NCI-H2107 treated with DMSO at 0.1 percent for 48 hours (cell line): Measurements from ENCODE around the gene PSTPIP1.
A peak's percentile ranks its signal among the peaks of the same experiment; 100 is the strongest.

Experiments
- DNase-seq: peaks from one replicate; lab custom pipeline; 2025; ENCODE audit not compliant: unreplicated experiment; lab: John Stamatoyannopoulos, UW

Gene PSTPIP1

GRCh38 chr15:77029166-77030047 lies 34.5 kb downstream of the PSTPIP1 start:
- no peak for DNase-seq

DNA sequence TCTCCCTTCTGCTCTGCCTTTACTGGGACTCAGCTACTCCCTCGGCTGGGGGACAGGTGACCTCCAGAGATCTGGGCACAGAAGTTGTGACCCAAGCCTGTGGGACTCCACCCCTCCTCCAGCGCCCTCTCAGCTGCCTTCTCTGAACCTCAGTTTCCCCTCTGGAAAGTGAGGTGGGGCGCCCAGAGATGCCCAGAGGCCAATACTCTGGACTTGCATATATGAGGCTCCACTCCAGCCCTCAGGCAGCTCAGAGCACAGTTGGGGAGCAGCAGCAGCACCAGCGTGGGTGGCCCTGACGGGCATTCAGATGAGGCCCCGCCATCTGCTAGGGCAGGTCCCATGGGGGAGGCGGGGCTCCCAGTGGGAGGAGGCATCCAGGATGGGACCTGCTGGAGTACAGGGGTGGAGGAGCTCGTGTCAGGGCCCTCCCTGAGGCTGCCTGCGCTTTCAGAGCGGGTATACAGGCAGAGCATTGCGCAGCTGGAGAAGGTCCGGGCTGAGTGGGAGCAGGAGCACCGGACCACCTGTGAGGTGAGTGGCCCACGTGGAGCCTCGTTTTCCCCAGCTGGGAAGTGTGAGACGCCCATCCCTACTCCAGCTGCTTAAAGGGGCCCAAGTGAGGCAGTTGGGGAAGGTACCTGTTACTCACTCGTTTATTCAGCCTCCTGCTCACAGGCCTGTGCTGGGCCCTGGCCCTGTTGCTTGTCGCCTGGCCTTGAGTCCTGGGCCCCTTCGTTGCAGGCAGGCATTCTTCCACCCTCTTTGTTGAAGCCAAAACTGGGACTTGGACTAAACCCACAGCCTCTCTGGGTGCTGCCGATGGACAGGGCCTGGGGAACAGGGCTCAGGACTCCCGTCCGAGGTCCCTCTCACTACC lies 35.4 kb downstream of the PSTPIP1 start:
- DNase-seq: no peak

DNA sequence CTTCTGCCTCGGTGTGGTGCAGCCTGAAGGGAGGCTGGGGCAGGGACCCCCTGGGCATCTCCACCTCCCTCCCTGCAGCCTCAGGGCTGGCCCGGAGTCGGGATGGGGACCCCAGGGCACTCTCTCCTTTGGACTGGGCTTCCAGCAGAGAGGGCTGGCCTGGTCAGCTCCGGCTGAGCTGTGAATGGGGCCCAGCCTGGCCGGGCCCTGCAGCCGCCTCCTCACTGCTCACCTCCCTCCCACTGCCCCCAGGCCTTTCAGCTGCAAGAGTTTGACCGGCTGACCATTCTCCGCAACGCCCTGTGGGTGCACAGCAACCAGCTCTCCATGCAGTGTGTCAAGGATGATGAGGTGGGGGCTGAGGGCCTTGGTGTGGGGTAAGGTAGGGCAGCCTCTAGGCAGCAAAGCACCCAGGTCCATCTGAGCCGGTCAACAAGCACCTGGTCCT lies 36.0 kb downstream of the PSTPIP1 start:
- DNase-seq: no peak

DNA sequence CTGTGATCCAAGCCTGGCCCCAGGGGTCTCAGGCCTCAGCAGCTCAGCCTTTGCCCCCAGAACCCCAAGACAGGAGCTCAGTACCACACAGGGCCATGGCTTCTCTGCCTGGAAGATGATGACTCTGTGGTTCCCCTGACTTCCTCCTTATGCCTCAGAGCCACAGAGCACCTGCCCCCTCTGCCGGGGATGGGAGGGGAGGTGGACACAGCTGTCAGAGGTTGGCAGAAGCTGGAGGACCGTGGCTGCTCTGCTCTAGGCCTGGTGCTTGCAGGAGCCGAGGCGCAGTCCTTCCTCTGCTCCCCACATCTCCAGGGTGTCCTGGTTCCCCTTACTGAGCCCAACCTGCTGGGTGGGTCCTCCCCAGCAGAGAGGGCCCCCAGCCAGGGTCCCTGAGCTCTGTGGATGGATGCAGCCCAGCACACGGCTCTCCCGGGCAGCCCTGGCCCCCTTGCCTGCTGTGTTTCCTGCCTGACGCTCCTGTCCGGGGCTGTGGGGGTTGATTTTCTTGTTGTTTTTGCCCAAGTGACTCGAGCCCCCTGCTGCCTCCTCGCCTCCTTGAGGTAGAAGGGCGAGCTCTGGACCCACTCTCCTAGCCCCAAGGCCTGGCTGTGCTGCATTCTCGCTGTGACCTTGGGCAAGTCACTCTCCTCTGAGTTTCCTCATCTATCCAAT lies 36.6 kb downstream of the PSTPIP1 start:
- DNase-seq: peak; percentile 27

DNA sequence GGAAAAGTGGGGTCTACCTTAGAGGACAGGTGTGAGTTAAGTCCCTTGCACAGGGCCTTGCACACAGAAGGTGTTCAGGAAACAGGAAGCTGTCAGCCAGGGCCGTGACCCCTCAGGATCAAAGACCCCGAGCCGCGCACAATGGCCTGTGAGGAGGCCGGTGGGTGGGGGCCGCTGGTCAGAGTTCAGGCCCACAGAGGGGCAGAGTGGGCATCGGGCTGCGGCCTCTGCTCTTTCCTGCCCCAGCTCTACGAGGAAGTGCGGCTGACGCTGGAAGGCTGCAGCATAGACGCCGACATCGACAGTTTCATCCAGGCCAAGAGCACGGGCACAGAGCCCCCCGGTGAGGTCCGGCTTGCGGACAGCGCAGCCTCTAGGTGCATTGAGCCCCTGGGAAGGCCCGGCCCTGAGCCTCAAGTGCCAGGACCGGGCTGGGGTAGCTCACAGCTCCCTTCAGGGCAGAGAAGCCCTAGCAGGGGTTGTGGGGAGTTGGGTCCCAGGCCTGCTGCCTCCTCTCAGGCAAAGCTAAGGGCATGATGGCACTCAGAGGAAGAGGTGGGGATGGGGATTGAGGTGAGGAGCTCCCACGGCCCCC lies 37.2 kb downstream of the PSTPIP1 start:
- DNase-seq: no peak

GRCh38 chr15:77032647-77033416 lies 37.9 kb downstream of the PSTPIP1 start:
- DNase-seq: no peak

GRCh38 chr15:77033417-77033728 lies 38.4 kb downstream of the PSTPIP1 start:
- no peak for DNase-seq

DNA sequence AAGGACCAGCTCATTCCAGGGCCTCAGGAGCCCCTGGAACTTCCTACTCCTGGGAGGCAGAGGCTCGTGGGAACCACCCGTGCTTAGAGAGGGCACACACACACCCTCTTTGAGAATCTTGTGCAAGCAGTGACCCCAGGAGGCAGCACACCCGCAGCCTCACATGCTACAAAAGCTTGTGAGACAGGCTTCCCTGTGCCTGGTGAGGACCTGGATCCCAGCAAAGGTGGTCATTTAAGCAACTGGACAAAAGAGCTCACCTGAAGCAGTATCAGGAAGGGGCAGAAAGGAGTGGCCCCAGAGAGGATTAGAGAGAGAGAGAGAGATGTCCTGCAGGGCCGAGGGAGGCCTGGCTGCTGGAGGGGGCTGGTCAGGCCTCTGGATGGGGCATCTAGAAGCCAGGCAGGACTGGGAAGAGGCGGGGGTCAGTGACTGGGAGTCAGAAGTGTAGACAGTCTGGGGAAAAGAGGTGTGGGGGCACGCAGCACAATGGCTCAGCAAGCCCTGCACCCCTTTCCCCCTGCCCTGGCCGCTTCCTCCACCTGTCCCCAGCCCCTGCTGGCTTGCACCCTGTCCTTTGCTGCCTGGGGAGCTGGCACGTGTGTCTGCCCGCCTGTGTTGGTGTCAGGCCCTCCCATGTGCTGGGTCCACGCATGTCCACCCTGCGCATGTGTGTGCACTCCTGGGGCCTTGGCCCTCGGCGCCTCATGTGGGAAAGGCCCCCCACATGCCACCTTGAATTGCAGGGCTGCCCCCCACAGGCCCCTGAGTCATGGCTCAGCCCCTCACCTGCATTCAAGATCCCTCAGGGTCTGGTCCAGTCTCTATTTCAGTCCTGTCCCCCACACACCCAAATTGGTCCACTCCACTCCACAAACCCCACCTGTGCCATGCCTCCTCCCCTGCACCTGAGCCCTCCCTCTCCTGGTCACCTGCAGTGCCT lies 39.1 kb downstream of the PSTPIP1 start:
- no peak for DNase-seq

DNA sequence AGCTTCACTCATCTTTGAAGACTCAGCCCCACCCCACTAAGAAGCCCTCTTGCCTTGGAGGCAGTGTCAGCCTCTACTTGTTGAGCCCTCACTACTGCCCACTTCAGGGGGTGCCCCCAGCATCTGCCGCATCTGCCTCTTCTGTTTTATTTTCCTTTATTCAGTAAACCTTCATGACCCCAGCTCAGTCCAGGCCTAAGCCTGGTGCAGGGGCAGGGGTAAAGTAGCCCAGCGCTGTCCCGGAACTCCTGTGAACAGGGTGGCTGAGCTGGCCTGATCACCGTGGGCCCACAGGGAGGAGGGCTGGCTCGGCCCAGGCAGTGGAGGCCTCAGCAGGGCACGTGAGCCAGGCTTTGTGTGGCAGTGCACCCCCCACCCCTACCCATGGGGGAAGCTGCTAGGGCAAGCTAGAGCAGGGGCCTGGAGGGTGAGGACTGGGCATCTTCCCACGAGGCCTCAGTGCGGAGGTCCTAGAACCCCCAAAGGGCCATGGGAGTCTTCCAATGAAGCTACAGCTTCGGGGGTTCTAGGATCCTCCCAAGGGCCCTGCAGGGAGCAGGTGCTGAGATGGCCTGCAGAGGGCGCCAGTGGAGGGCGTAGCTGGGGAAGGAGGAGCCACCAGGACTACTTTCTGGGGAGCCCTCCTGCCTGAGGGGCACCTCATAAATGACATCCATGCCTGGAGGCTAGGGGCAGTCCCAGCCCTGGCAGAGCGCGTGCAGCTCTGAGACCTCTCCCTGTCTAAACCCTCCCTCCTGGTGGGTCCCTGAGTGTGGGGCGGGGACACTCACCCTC lies 40.0 kb downstream of the PSTPIP1 start:
- DNase-seq: no peak

DNA sequence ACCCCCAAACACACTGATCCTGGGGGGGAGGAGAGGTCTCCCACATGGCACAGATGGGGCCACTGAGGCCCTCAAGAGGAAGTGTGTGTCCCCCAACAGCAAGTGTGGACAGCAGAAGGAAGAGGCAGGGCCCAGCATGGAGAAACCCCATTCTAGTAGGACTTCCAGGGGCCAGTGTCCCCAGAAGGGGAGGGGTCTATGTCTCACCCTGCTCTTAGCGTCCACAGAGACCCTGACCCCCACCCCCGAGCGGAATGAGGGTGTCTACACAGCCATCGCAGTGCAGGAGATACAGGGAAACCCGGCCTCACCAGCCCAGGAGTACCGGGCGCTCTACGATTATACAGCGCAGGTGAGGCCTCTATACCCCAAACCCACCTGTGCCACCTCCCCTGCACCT lies 40.7 kb downstream of the PSTPIP1 start:
- DNase-seq: no peak

- no peak for DNase-seq
Measured at GRCh38 chr15:77035999-77036471, 41.1 kb downstream of the PSTPIP1 start.

DNA sequence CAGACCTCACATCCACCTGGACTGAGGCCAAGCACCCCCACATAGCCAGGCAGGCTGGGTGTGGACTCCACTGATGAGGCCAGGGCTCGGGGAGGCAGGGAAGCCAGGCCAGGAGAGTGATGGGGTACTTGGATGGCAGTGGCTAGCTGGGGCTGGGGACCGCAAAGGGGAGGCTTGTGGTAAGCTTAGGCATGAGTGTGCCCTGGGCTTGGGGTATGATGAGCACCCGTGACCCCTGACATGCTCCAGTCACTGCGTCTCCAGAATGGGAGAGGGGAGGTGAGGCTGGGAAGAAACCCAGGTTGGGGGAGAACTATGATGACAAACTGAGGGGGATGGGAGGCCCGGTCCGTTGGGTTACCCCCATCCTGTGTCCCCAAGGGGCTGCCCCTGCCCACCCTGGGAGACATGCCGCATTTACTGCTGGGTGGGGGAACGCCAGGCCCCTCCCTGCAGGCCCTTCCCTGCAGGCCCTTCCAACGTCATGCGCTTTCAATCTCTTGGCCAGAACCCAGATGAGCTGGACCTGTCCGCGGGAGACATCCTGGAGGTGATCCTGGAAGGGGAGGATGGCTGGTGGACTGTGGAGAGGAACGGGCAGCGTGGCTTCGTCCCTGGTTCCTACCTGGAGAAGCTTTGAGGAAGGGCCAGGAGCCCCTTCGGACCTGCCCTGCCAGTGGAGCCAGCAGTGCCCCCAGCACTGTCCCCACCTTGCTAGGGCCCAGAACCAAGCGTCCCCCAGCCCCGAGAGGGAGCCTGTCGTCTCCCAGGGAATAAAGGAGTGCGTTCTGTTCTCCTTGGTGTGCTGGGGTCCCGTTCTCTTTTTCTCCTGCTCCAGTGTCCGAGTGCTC lies 41.8 kb downstream of the PSTPIP1 start:
- DNase-seq: no peak

DNA sequence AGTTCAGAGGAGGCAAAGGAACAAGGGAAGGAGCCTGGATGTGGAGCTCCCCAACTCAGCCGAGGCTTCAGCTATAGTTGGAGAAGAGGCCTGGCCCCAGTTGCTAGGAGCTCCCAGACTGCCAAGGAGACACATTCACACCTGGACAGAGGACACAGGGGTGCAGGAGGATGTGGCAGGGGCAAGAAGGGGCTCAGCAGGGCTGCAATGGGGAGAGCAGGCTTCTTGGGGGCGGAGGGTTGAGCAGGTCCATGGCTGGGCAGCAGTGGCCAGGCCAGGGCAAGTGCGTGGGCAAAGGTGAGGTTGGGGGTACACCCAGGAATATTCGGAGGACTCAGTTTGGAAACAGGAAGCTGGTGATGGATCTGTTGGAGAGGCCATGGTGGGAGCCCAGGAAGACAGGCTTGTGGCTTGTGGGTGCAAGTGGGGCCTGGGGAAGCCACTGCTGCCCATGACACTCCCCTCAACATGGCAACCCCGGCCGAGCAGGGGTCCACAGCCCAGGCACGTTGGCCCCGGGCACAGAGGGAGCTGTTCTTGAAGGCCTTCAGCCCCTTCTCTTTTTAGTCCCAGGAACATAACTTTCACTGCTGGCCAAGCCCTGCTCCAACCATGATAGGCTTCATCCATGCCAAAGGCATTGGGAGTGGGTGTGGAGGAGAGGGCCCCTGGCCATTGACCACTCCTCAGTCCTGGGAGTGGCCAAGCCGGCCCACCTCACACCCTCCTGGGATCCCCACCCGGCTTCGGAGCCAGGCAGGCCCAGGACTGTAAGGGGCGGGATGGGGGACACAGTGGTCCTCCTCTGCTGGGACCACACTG lies 42.7 kb downstream of the PSTPIP1 start:
- no peak for DNase-seq

DNA sequence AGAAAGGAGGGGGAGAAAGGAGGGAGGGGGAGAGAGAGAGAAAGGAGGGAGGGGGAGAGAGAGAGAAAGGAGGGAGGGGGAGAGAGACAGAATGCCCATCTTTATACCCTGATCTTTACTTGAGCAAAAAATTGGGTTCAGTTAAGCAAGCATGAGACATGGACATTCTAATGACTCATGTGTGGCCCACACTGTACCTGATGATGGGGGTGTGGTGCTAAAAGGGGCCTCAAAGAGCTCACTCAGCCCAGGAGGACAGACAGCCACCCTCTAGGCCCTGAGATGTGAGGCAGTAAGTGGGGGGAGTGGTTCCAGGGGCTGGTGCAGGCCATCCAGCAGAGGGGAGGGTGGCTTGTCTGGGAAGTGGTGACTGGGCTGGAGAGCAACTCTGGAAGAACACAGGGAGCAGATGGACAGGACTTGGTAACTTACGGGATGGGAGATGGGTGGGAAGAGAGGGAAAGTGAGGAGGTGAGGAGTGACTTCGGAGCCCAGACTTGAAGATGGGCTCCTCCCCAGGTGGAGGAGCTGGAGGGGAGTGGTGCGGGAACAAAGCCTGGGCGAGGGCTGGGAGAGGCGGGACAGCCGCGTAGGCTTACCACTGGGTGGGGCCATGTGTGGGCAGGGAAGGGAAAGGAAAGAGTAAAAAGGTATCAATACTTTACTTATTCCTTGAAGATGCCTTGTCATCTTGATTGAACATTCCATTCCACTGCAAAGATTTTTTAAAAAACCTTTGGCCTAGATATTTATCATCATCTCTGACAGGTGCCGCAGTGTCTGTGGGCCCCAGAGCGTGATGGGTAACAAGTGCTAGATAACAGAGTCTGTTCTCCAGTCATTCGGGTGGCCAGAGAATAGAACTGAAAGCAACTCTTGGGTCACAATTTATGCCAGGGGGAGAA lies 43.6 kb downstream of the PSTPIP1 start:
- no peak for DNase-seq

- no peak for DNase-seq
Measured at GRCh38 chr15:77039217-77039533, 44.2 kb downstream of the PSTPIP1 start.

DNA sequence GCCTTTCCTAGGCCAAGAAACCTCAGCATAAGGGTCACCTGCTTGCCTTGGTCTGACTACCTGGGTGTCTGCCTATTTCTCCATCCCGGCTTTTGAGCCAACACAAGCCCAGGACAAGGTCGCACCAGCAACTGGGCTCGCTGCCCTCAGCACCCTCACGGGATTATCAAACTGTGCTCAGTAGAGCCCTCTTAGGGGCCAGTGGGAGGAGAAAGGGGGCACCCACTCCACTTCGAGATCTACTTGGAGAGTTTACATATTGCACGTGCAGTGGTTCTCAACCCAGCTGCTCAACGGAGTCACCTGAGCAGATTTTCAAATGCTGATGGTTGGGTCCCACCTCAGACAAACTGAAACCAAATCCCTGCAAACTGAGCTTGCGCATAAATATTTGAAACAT lies 44.9 kb downstream of the PSTPIP1 start:
- DNase-seq: no peak
